ENCODE data around the gene WIF1.

WIF1 gene

DNA sequence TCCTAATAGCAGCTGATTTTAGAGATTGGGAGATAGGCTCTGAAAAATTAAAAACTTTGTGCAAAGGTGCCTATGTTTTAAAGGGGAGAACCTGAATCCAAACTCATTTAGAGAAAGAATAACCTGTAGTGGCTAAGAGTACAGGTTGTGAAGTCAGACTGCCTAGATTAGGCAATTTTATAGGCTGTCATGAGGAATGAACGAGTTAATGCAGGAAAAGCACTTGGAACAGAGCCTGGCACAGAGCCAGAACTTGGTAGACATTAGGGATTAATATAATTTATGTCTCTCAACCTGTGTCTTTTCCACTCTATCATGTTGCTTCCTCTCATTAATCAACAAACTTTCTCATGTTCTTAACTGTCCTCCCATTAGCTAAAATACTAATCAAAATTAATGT, 98.1 kb downstream of the WIF1 start:
- no peaks in the 10 kb centered on the region for H4K20me1 ChIP-seq (ENCODE audit: control insufficient read depth, insufficient read depth, low read depth, low read length)
- H3K27ac ChIP-seq (ENCODE audit: low read depth, low read length) = no peak overlapping the region
- TF ChIP-seq, protein P1, sequence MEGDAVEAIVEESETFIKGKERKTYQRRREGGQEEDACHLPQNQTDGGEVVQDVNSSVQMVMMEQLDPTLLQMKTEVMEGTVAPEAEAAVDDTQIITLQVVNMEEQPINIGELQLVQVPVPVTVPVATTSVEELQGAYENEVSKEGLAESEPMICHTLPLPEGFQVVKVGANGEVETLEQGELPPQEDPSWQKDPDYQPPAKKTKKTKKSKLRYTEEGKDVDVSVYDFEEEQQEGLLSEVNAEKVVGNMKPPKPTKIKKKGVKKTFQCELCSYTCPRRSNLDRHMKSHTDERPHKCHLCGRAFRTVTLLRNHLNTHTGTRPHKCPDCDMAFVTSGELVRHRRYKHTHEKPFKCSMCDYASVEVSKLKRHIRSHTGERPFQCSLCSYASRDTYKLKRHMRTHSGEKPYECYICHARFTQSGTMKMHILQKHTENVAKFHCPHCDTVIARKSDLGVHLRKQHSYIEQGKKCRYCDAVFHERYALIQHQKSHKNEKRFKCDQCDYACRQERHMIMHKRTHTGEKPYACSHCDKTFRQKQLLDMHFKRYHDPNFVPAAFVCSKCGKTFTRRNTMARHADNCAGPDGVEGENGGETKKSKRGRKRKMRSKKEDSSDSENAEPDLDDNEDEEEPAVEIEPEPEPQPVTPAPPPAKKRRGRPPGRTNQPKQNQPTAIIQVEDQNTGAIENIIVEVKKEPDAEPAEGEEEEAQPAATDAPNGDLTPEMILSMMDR (IDR thresholded peaks at IDR 0.05; ENCODE audit: low read depth, low read length, poor library complexity, severe bottlenecking) = no peak
- no peak for TF ChIP-seq EZH2phosphoT487 (IDR thresholded peaks at IDR 0.05; ENCODE audit: borderline replicate concordance, low read length)
- H3K27me3 ChIP-seq (ENCODE audit: control insufficient read depth, low read length) = no peaks in the 10 kb centered on the region; the same call in 1 of the 2 replicates
- H3K79me2 ChIP-seq (ENCODE audit: control insufficient read depth, low read length) = no peaks in the 10 kb centered on the region
- H3K9me3 ChIP-seq (ENCODE audit: control insufficient read depth, insufficient read depth, low read length) = no peaks in the 10 kb centered on the region
- no peaks in the 10 kb centered on the region for H3F3A ChIP-seq (ENCODE audit: control insufficient read depth, insufficient read depth)
- H3K9me2 ChIP-seq (replicated peaks; ENCODE audit: control insufficient read depth, low read length) = no peaks in the 10 kb centered on the region
- no peaks in the 10 kb centered on the region for H3K36me3 ChIP-seq (ENCODE audit: control insufficient read depth, low read length)
- no peaks in the 10 kb centered on the region for H3K4me1 ChIP-seq (ENCODE audit: control insufficient read depth, low read length)
- no peak overlapping the region for H3K4me3 ChIP-seq (ENCODE audit: low read length)
- H3K4me2 ChIP-seq (ENCODE audit: low read length) = no peak overlapping the region

DNA sequence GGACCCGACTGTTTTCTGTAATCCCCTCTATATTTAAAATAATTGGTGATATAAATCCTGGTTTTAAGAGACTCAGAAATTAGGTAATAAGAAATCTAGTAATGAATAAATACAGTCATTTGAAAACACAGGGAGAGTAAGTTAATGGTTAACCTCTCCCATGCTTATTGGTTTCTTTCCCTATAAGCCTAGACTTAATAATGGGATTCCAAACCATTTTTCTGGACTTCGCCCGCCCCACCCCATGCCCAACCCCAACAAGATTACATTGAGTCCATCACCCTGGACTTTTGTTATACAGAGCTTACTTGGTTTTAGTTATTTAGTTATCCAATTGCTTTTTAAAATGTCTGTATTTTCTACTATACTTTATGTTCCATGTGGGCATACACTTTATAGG, 98.7 kb downstream of the WIF1 start:
- Histone ChIP-seq H3K4me3 (ENCODE audit: low read length) (no peak overlapping the region), H3K9me2 (replicated peaks; ENCODE audit: control insufficient read depth, low read length) (no peaks in the 10 kb centered on the region), H3K79me2 (ENCODE audit: control insufficient read depth, low read length) (no peaks in the 10 kb centered on the region), H3K27ac (ENCODE audit: low read depth, low read length) (no peak overlapping the region), H3K4me1 (ENCODE audit: control insufficient read depth, low read length) (no peaks in the 10 kb centered on the region), H4K20me1 (ENCODE audit: control insufficient read depth, insufficient read depth, low read depth, low read length) (no peaks in the 10 kb centered on the region), H3K4me2 (ENCODE audit: low read length) (no peak overlapping the region), H3K36me3 (ENCODE audit: control insufficient read depth, low read length) (no peaks in the 10 kb centered on the region), H3K27me3 (ENCODE audit: control insufficient read depth, low read length) (no peaks in the 10 kb centered on the region; the same call in 1 of the 2 replicates), H3K9me3 (ENCODE audit: control insufficient read depth, insufficient read depth, low read length) (no peaks in the 10 kb centered on the region), H3F3A (ENCODE audit: control insufficient read depth, insufficient read depth) (no peaks in the 10 kb centered on the region)
- no peak for TF ChIP-seq EZH2phosphoT487 (IDR thresholded peaks at IDR 0.05; ENCODE audit: borderline replicate concordance, low read length)
- TF ChIP-seq, protein P1 (IDR thresholded peaks at IDR 0.05; ENCODE audit: low read depth, low read length, poor library complexity, severe bottlenecking) = no peak

DNA sequence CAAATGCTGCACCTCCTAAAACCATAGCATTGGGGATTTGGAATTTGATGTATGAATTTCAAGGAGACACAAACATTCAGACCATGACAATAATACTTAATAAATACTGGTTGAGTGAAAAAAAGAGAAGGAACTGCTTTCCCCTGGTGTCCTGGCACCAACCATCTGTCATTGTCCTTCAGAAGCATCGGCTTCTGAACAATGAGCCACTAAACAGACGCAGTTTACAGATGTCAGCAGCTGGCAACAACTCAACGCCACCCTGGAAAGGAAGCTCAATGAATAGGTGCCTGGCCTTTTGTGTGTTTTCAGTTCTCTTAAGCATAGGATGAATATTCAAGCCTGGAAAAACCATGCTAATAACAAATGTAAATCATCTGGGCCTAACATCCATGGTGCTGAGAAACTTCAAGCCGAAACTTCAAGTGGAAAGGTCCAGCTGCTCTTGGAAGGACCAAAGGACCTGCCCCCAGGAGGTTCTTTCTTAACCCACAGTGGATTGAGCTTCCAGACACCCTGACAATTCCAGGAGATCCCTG, 101.3 kb downstream of the WIF1 start:
- Histone ChIP-seq H3K36me3 (ENCODE audit: control insufficient read depth, low read length) (no peaks in the 10 kb centered on the region), H4K20me1 (ENCODE audit: control insufficient read depth, insufficient read depth, low read depth, low read length) (no peaks in the 10 kb centered on the region), H3K9me2 (replicated peaks; ENCODE audit: control insufficient read depth, low read length) (no peaks in the 10 kb centered on the region), H3K4me1 (ENCODE audit: control insufficient read depth, low read length) (no peaks in the 10 kb centered on the region), H3K4me2 (ENCODE audit: low read length) (no peak overlapping the region), H3K79me2 (ENCODE audit: control insufficient read depth, low read length) (no peaks in the 10 kb centered on the region), H3F3A (ENCODE audit: control insufficient read depth, insufficient read depth) (no peaks in the 10 kb centered on the region), H3K9me3 (ENCODE audit: control insufficient read depth, insufficient read depth, low read length) (no peaks in the 10 kb centered on the region), H3K27ac (ENCODE audit: low read depth, low read length) (no peak overlapping the region), H3K27me3 (ENCODE audit: control insufficient read depth, low read length) (no peaks in the 10 kb centered on the region; the same call in 1 of the 2 replicates), H3K4me3 (ENCODE audit: low read length) (no peak overlapping the region)
- no peak for TF ChIP-seq EZH2phosphoT487 (IDR thresholded peaks at IDR 0.05; ENCODE audit: borderline replicate concordance, low read length)
- TF ChIP-seq, protein P1 (IDR thresholded peaks at IDR 0.05; ENCODE audit: low read depth, low read length, poor library complexity, severe bottlenecking) = no peak

All from DOHH2 (cell line).